AG09319 (cell line): ENCODE data around the gene KLHL13.

ENCODE experiments used
- DNase-seq: peaks from one replicate; pipeline ENCODE4 v3.0.0-alpha.2; 2010; ENCODE audit warnings: low read depth; ENCODE audit errors: extremely low read depth
- CTCF ChIP-seq: IDR thresholded peaks from 2 replicates; pipeline ENCODE4 v1.5.1; 2011; ENCODE audit warnings: low read depth, mild to moderate bottlenecking, inconsistent platforms, low read length, moderate library complexity

Gene KLHL13

GRCh38 chrX:118047446-118048186, 69.0 kb downstream of the KLHL13 start:
- DNase-seq, result no peak

GRCh38 chrX:118039591-118039990, 77.0 kb downstream of the KLHL13 start:
- no peak for DNase-seq

More at GRCh38 chrX:118047446-118048186, 69.0 kb downstream of the KLHL13 start:
- no peak for TF ChIP-seq CTCF

GRCh38 chrX:118038614-118039365, 77.8 kb downstream of the KLHL13 start:
- DNase-seq, result no peak
- no peak for TF ChIP-seq CTCF

More at GRCh38 chrX:118039591-118039990, 77.0 kb downstream of the KLHL13 start:
- no peak for TF ChIP-seq CTCF

- TF ChIP-seq CTCF, result no peak
These were observed 90.0 kb downstream of the KLHL13 start for GRCh38 chrX:118026631-118027030.

GRCh38 chrX:118025226-118025625, 91.4 kb downstream of the KLHL13 start:
- no peak for DNase-seq
- TF ChIP-seq CTCF, result no peak

More at GRCh38 chrX:118026631-118027030, 90.0 kb downstream of the KLHL13 start:
- DNase-seq, result no peak

GRCh38 chrX:118024482-118024881, 92.1 kb downstream of the KLHL13 start:
- DNase-seq, result no peak
- TF ChIP-seq CTCF, result no peak

- DNase-seq, result no peak
- TF ChIP-seq CTCF, result no peak
These were observed 93.9 kb downstream of the KLHL13 start for GRCh38 chrX:118022753-118023152.
